K562 (cell line): Measurements from ENCODE around the gene FCHSD1. TPM values are rescaled to one million over a fixed set of nuclear protein-coding genes. Genes with fewer than 3 reads are reported as not detected.
A peak's percentile ranks its signal among the peaks of the same experiment; 100 is the strongest.

Source experiments
- ATF7 ChIP-seq: fragments of 450-650 bp; IDR thresholded peaks from 2 replicates; pipeline ENCODE4 v1.7.1; 2014; ENCODE audit warnings: mild to moderate bottlenecking, moderate library complexity
- BRF2 ChIP-seq: IDR thresholded peaks from 3 replicates; pipeline ENCODE4 v1.6.1; 2011; ENCODE audit warnings: borderline replicate concordance, mild to moderate bottlenecking; ENCODE audit not compliant: insufficient read length, insufficient read depth
- FOSL1 ChIP-seq: fragments of 200-800 bp; sonication (Bioruptor generic); conservative IDR thresholded peaks from 2 replicates; pipeline ENCODE4 v1.6.1; 2016; ENCODE audit warnings: missing genetic modification characterization, missing compliant biosample characterization
- FOXP1 ChIP-seq: sonication (generic); formaldehyde crosslinking; IDR thresholded peaks from 2 replicates; pipeline ENCODE4 v1.8.0; 2022; ENCODE audit warnings: mild to moderate bottlenecking, missing genetic modification reagents
- JUND ChIP-seq, 2 experiments: IDR thresholded peaks; 2 replicates in 1 of 2; 3 replicates in 1 of 2; pipeline ENCODE4 v1.6.1; 2011; ENCODE audit warnings: borderline replicate concordance in 2 of 2, low read depth in 2 of 2, low read length in 2 of 2, improper control_type of control experiment in 1 of 2, missing biosample characterization in 1 of 2, missing genetic modification characterization in 1 of 2, missing genetic modification reagents in 1 of 2
- KAT8 ChIP-seq: fragments of 450-650 bp; IDR thresholded peaks from 2 replicates; pipeline ENCODE4 v1.6.1; 2016; ENCODE audit warnings: low read depth, mild to moderate bottlenecking
- MBD2 ChIP-seq: sonication (generic); IDR thresholded peaks from 2 replicates; pipeline ENCODE4 v1.6.1; 2016; ENCODE audit warnings: low read depth, borderline replicate concordance
- MED1 ChIP-seq: sonication (generic); formaldehyde crosslinking; IDR thresholded peaks from 2 replicates; pipeline ENCODE4 v1.8.1; 2023; ENCODE audit warnings: missing genetic modification reagents, borderline replicate concordance
- MEF2A ChIP-seq: IDR thresholded peaks from 2 replicates; pipeline ENCODE4 v1.6.1; 2011; ENCODE audit warnings: low read depth, mild to moderate bottlenecking, low read length, moderate library complexity; ENCODE audit not compliant: control insufficient read depth
- PHF20 ChIP-seq: fragments of 450-650 bp; IDR thresholded peaks from 2 replicates; pipeline ENCODE4 v1.6.1; 2018; ENCODE audit not compliant: partially characterized antibody
- RBM15 ChIP-seq: fragments of 200-400 bp; formaldehyde crosslinking; IDR thresholded peaks from 2 replicates; pipeline ENCODE4 v1.6.1; 2018; ENCODE audit warnings: mild to moderate bottlenecking, low read length, moderate library complexity; ENCODE audit not compliant: insufficient read depth
- RBM39 ChIP-seq: fragments of 200-400 bp; formaldehyde crosslinking; optimal IDR thresholded peaks from 2 replicates; pipeline ENCODE3; 2018; ENCODE audit warnings: low read depth, low read length
- REST ChIP-seq, 2 experiments: fragments of 450-650 bp; formaldehyde crosslinking in 1 of 2; IDR thresholded peaks; 2 replicates each; pipeline versions ENCODE4 v1.4.0 to v1.6.1; 2014 to 2020; ENCODE audit warnings: mild to moderate bottlenecking in 2 of 2, borderline replicate concordance in 1 of 2, low read depth in 1 of 2
- ZBTB43 ChIP-seq: sonication (generic); formaldehyde crosslinking; IDR thresholded peaks from 2 replicates; pipeline ENCODE4 v1.8.0; 2023; ENCODE audit warnings: mild to moderate bottlenecking, missing genetic modification reagents
- ZNF324 ChIP-seq: fragments of 250-450 bp; sonication (Bioruptor Pico); IDR thresholded peaks from 2 replicates; pipeline ENCODE4 v1.4.0; 2020; ENCODE audit warnings: mild to moderate bottlenecking
- ZNF766 ChIP-seq: fragments of 200-800 bp; sonication (Bioruptor generic); conservative IDR thresholded peaks from 2 replicates; pipeline ENCODE4 v1.6.1; 2016; ENCODE audit warnings: missing genetic modification characterization, missing compliant biosample characterization
- polyA plus RNA-seq, 8 experiments: library from polyadenylated mRNA; depleted of rRNA in 4 of 8; stranded (reverse) in 5 of 8; unstranded in 3 of 8; fragments of >200 nt; fragmentation: Nextera tagmentation in 2 of 8; fragmentation: Illumina TruSeq in 1 of 8; extraction: Ambion mirVana in 2 of 8; extraction: Trizol in 1 of 8; gene quantifications; 2 replicates each; pipeline versions ENCODE4 v1.2.1 to v1.2.3, GENCODE V29; 2011 to 2014; ENCODE audit warnings: inconsistent platforms in 1 of 8, missing spikeins in 1 of 8
- total RNA-seq, 7 experiments: library from RNA; depleted of rRNA in 6 of 7; stranded (reverse); fragments of >200 nt in 6 of 7; fragmentation: Illumina TruSeq in 2 of 7; extraction: Trizol in 2 of 7; gene quantifications; 2 replicates each; pipeline versions ENCODE4 v1.2.1 to v1.2.3, GENCODE V29; 2011 to 2021; ENCODE audit warnings: low replicate concordance in 1 of 7

Gene FCHSD1
- total and polyA plus RNA-seq, 9 of the 15 experiments (the other 6 are each of a cell fraction or from before 2014, with no cell fraction given): 0.35 to 37.5 (median 13.6) TPM

- TF ChIP-seq REST (IDR thresholded peaks at IDR 0.05; ENCODE audit: borderline replicate concordance): no peak
- no peak for TF ChIP-seq REST (CRISPR knock-in tag; IDR thresholded peaks at IDR 0.05; ENCODE audit: low read depth)
- no peak for TF ChIP-seq FOXP1 (CRISPR knock-in tag)
- no peak for TF ChIP-seq RBM15
- peak; percentile 55; the same call in 1 of the 2 replicates for TF ChIP-seq ATF7
- no peak for TF ChIP-seq MBD2
- TF ChIP-seq MED1 (CRISPR knock-in tag): no peak
- TF ChIP-seq RBM39: no peak
- peak; percentile 99 for TF ChIP-seq FOSL1
- peak; percentile 95 for TF ChIP-seq JUND (IDR thresholded peaks at IDR 0.05; ENCODE audit: borderline replicate concordance, low read depth, low read length)
- peak; percentile 92 for TF ChIP-seq JUND (tag; IDR thresholded peaks at IDR 0.05; ENCODE audit: borderline replicate concordance, low read depth, low read length)
- TF ChIP-seq ZBTB43: no peak
- TF ChIP-seq PHF20: peak; percentile 67
- TF ChIP-seq ZNF766: no peak
- peak; percentile 91 for TF ChIP-seq MEF2A
- no peak for TF ChIP-seq BRF2
- no peak for TF ChIP-seq KAT8
- no peak for TF ChIP-seq ZNF324
These were observed 6.8 kb upstream of the FCHSD1 start (continued) for GRCh38 chr5:141657937-141658545.
